CD4-positive, alpha-beta T cell treated with Interleukin-1 beta for 1 hour (primary cell): ENCODE results near the gene RIMS4.
A peak's percentile ranks its signal among the peaks of the same experiment; 100 is the strongest.

Experiments
- DNase-seq, 2 donors: peaks; one replicate each; pipeline ENCODE4 v3.0.0-alpha.2; 2020 to 2022

The RIMS4 gene

GRCh38 chr20:44736170-44737021 lies 74.0 kb downstream of the RIMS4 start:
- DNase-seq = peak; percentile 54 to 59

GRCh38 chr20:44735816-44736169 lies 74.6 kb downstream of the RIMS4 start:
- no peak for DNase-seq

DNA sequence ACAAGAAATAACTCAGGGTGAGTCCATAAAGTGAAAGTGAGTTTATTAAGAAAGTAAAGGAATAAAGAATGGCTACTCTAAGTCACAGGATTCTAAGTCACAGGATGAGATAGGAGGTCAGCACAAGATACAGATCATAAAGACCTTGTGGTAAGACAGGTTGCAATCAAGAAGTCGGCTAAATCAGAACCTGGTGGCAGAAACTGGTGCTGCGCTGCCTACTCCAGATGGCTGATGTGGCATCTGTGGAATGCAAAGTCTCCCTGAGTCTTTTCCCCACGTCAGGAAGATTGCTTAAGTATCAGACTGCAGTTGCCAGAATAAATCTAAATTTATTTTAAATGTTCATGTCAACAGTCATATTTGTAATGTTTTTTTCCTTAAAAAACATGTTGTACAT lies 75.4 kb downstream of the RIMS4 start:
- DNase-seq = no peak

GRCh38 chr20:44733341-44734069 lies 76.8 kb downstream of the RIMS4 start:
- peak; percentile 54 to 57 for DNase-seq

DNA sequence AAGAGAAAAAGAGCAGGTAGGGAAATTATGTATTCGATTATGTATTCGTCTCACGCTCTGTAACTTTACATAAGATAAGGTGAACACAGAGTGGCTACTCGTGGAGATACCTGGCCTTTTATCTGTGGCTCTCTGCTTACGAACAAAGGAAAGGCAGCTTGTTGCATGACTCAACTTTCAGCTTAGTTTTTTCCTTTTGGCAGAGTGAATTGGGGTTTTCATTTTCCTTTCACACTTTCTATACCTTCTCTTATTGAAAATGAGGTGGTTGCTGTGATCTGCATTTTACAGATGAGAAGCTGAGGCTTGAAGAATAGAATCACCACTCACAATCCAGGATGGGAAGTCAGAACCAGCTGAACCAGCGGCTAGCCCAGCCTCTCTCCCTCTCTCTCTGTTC lies 78.0 kb downstream of the RIMS4 start:
- DNase-seq = no peak

DNA sequence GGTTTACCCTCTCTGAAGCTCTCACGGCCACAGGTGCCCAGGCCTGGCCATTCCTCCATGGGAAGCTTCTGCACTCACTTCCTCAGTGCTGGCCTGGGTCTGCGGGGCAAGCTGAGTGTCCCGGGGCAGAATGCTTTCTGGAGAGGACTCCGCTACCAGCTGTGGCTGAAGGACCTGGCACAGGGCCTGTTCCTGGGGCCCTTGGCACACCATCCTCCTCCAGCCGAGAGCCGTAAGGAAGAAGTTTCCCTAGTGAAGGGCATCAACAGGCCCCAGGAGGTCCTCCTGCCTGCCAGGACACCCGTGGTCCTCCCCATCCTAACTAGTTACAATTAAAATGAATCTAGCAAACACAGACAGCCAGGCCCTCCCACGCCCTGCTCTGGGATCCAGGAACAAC lies 78.7 kb downstream of the RIMS4 start:
- DNase-seq = no peak

- DNase-seq = no peak
Observed at GRCh38 chr20:44730441-44730840, 79.9 kb downstream of the RIMS4 start.

DNA sequence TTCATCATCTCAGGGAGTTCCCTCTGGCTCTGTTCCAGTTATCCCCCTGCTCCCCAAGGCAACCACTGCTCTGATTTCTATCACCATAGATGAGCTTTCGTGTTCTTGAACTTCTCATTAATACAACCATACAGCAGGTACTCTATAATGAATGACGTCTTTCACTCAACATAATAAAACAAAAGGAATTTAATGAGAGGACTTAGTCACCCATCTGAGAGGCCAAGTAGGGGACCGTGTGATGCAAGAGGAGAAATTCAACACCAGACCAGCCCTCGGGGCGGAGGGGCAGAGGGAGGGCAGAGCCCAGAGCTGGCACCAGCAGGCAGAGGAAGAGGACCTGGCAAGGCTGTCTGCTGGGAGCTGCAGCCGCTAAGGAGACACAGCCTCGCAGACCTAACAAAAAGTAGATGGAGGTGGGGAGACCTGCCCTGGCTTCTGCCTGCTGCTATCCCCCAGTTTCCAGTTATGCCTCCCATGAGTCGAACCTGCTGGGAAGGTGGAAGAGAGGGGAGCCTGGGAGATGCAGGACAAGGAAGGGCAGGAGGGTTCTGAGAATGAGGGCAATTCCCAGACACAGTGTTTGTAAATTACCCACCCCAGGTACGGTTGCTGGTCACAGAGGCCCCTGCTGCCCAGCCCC lies 81.4 kb downstream of the RIMS4 start:
- peak in 1 of 2 donors; percentile 9 for DNase-seq

- DNase-seq = no peak
Observed at GRCh38 chr20:44727651-44728050, 82.7 kb downstream of the RIMS4 start.

GRCh38 chr20:44727039-44727438 lies 83.3 kb downstream of the RIMS4 start:
- no peak for DNase-seq

GRCh38 chr20:44725837-44726236 lies 84.5 kb downstream of the RIMS4 start:
- DNase-seq = no peak

DNA sequence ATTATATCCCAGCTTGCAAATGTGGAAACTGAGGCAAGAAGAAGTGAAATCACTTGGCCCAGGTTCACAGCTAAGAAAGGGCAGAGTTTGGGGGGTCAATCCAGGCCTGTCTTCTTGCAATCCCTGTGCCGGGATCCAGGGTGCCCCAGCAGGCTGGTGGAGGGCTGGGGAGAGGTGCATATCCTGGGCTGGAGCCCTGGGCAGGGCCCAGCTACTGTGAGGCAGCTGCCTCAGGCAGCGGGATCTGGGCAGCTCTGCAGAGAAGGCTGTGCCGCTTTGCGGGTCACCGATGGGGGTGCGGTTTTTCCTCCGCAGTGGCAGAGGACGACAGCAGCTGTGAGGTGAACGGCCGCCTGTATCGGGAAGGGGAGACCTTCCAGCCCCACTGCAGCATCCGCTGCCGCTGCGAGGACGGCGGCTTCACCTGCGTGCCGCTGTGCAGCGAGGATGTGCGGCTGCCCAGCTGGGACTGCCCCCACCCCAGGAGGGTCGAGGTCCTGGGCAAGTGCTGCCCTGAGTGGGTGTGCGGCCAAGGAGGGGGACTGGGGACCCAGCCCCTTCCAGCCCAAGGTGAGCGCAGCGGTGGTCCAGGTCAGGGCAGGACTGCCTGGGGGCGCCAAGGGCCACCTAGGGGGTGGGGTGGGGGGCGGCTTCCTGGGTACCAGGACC lies 85.8 kb downstream of the RIMS4 start:
- DNase-seq = no peak

GRCh38 chr20:44723798-44724362 lies 86.5 kb downstream of the RIMS4 start:
- DNase-seq = no peak

GRCh38 chr20:44723391-44723790 lies 87.0 kb downstream of the RIMS4 start:
- DNase-seq = no peak

GRCh38 chr20:44722990-44723389 lies 87.4 kb downstream of the RIMS4 start:
- DNase-seq = no peak

DNA sequence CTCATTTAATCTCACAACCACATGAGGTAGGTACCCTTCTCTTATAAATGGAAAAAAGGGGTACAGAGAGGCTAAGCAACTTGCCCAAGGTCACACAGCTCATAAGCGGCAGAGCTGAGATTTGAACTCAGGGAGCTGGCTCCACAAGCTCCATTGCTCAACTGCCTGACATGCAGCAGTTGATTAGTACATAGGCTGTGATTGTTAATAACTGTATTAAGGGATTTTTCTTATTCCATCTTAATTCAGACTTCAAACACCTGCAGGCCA lies 88.6 kb downstream of the RIMS4 start:
- DNase-seq = no peak

GRCh38 chr20:44720997-44721784 lies 89.2 kb downstream of the RIMS4 start:
- no peak for DNase-seq

- DNase-seq = no peak
Observed at GRCh38 chr20:44720621-44720996, 89.7 kb downstream of the RIMS4 start.

- no peak for DNase-seq
Observed at GRCh38 chr20:44719841-44720240, 90.5 kb downstream of the RIMS4 start.

DNA sequence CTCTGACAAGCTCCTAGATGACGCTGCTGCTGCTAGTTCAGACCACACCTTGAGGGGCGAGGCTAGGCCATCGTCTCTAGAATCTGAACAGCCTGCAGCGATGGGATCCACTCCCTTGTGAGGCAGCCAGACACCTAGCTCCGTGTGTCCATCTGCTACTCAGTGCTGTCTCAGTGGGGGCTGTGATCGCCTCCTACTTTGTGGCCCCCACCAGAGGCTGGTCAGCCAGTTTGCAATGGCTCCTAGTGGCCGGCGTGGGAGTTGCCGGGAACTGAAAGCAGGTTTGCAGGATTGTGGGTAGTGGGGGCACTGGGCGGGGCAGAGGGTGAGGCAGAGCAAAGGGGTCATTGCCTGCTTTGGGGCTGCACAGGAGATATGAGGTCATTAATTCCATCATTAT lies 92.4 kb downstream of the RIMS4 start:
- no peak for DNase-seq

GRCh38 chr20:44716309-44717106 lies 93.8 kb downstream of the RIMS4 start:
- DNase-seq = no peak
